ENCODE results near the gene MAGEB6B.
"Not testable (repeated sequence)": the region's sequence is repeated elsewhere in the genome, so short reads cannot be mapped to it uniquely, and the experiment has no call there.

Gene MAGEB6B, protein sequence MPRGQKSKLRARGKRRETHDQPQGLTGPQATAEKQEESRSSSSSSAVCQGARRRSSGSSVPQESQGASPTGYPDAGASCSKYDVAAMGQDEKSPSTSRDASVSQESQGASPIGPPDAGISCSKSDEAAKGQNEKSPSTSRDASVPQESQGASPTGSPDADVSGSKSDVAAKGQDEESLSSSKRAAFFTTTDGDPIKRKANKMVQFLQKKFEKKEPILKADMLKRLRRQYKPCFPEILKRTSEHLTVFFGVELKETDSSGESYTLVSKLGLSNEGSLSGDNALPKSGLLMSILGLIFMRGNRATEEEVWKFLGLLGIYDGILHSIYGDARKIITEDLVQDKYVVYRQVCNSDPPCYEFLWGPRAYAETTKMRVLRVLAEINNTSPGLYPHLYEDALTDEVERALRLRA

DNA sequence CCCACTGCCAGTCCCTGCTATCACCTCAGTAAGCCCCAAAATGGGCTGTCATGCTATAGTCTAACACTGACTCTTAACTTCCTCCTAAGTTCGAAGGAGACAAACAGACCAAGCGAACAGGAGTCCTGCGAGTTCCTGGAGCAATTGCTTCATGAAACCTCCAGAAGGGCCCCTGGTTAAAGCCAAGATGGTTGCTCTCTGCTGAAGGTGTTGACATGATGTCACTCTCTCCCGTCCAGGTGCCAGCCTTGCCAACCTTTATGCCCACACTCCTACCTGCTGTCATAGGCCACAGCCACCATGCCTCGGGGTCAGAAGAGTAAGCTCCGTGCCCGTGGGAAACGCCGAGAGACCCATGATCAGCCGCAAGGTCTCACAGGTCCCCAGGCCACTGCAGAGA is at the start of gene MAGEB6B:
Gene MAGEB6B (plus strand): TSS at position 301 of the 400 bp plus-strand sequence. CDS start 0 bp downstream, at position 301.
- DNase-seq: no peak

GRCh38 chrX:26138274-26138673 is 22.1 kb upstream of the MAGEB6B start, which contains the start of gene MAGEB18:
Gene MAGEB18, plus strand, starts transcription at chrX:26138343. Its CDS starts 643 bp downstream, at chrX:26138986.
- DNase-seq: no peak

DNA sequence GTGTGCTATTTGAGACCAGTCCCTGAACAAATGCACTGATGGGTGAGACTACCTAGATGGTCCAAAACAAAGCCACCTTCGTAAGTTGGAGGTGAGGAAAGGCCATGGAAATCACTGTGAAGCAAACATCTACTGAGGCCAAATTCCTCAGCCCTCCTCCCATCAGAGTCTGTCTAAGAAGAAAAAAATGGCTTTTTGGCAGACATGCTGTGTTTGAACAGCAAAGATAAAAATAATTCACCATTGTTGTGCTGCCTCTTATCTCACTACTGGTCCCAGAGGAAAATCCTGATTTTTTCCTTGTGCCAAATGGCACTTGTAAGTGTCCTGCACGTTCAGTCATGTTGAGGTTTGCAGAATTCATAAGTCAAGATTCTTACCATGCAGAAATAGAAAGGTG is 14.4 kb upstream of the MAGEB6B start:
- no peak for DNase-seq

GRCh38 chrX:26192204-26192603 is 31.8 kb downstream of the MAGEB6B start, which contains the start of gene MAGEB6:
Gene MAGEB6, plus strand, starts transcription at chrX:26192440. Its CDS starts 1,407 bp downstream, at chrX:26193847.
- DNase-seq: no peak

- DNase-seq: no peak
These were observed 43.2 kb downstream of the MAGEB6B start for GRCh38 chrX:26203561-26203960.

DNA sequence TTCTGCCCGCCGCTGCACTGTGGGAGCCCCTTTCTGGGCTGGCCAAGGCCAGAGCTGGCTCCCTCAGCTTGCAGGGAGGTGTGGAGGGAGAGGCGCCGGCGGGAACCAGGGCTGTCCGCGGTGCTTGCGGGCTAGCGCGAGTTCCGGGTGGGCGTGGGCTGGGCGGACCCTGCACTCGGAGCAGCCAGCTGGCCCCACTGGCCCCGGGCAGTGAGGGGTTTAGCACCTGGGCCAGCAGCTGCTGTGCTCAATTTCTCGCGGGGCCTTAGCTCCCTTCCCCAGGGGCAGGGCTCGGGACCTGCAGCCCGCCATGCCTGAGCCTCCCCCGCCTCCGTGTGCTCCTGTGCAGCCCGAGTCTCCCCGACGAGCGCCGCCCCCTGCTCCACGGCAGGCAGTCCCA is 44.3 kb downstream of the MAGEB6B start:
- not testable (repeated sequence) for DNase-seq

DNA sequence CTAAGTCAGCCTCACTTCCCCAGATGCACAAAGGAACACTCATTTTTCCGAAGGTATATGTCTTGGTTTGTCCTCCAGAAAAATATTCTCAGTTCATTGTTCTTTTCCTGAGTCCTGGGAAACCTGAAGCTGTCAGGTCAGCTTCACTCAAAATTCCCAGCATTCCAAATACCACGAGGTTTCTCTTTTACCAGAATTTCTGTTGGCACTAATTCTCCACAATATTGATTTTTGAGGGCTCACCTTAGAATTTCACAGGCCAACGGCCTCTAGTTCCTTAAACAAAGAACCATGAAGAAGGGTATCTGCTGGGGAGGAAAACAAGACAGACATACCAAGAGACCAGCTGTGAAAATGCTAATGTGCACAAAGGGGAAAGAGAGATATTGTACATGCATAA is 47.6 kb downstream of the MAGEB6B start:
- no peak for DNase-seq

Data from NCI-H187 (cell line).